HAP-1 (cell line): Measurements from ENCODE around the gene FAM216B.

Experiments used
- DNase-seq, 2 experiments: peaks; one replicate each; pipeline ENCODE4 v3.0.0-alpha.2; 2016 to 2020; ENCODE audit warnings: low spot score in 2 of 2
- H3K27me3 ChIP-seq: fragments of 250-450 bp; sonication (Bioruptor Pico); 2 replicates; pipeline ENCODE4 v1.5.1; 2020; ENCODE audit warnings: low read depth, mild to moderate bottlenecking, moderate library complexity
- H3K36me3 ChIP-seq: fragments of 250-450 bp; sonication (Bioruptor Pico); replicated peaks from 2 replicates; pipeline ENCODE4 v1.5.1; 2020; ENCODE audit warnings: mild to moderate bottlenecking
- H3K4me1 ChIP-seq: fragments of 250-450 bp; sonication (Bioruptor Pico); 2 replicates; pipeline ENCODE4 v1.5.1; 2020; ENCODE audit warnings: mild to moderate bottlenecking
- H3K4me3 ChIP-seq: fragments of 250-450 bp; sonication (Bioruptor Pico); 2 replicates; pipeline ENCODE4 v1.5.1; 2020; ENCODE audit warnings: mild to moderate bottlenecking, moderate library complexity
- H3K9me3 ChIP-seq: fragments of 250-450 bp; sonication (Bioruptor Pico); 2 replicates; pipeline ENCODE4 v1.5.1; 2020; ENCODE audit warnings: mild to moderate bottlenecking, moderate library complexity
- in situ Hi-C: fragments of 300-500 bp; cut with MboI; formaldehyde crosslinking; loops from 3 replicates; pipeline ENCODE4 v1.14.3; 2020; ENCODE audit warnings: low sequenced_read_pairs, inconsistent platforms, mixed read lengths

FAM216B gene

DNA sequence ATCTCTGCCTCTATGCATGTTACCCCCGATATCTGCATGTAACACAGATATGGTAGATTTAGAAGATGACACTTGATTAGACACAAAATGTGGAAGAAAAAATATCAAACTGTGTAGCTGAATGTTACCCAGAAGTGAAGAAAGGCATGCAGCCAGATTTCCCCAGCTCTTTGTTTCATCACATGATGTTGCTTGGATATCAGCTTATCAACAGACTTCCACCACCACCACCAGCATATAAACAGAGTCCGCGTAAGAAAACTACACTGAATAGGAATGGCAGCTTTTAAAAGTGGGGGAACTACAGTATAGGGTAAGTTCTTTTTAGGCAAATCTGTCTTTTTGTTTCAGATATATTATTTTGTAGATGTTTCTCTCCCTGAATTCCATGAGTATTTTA lies at the start of gene FAM216B:
Gene FAM216B, plus strand, starts transcription at position 233 of the 400 bp plus-strand sequence. CDS start 2,484 bp downstream, outside the sequence.
- no peaks in the 10 kb centered on the region for H3K9me3 ChIP-seq
- no peaks in the 10 kb centered on the region for H3K4me1 ChIP-seq
- DNase-seq, result no peak
- no peak within 1 kb of the TSS for H3K4me3 ChIP-seq
- peaks cover 10% of the 10 kb centered on the region; the same call in 1 of the 2 replicates for H3K27me3 ChIP-seq
- in situ Hi-C loops, result no loop called here
- H3K36me3 ChIP-seq, result no peaks in the 10 kb centered on the region

- Histone ChIP-seq H3K36me3 (no peaks in the 10 kb centered on the region), H3K27me3 (peaks cover 8% of the 10 kb centered on the region; the same call in 1 of the 2 replicates), H3K9me3 (no peaks in the 10 kb centered on the region), H3K4me1 (no peaks in the 10 kb centered on the region), H3K4me3 (no peak overlapping the region)
- DNase-seq, result no peak
- in situ Hi-C loops, result no loop called here
Measured at GRCh38 chr13:42732073-42732472, 49.3 kb upstream of the FAM216B start.

- no peak for DNase-seq
- in situ Hi-C loops, result no loop called here
- peaks cover 8% of the 10 kb centered on the region; the same call in 1 of the 2 replicates for H3K27me3 ChIP-seq
- H3K4me3 ChIP-seq, result no peak overlapping the region
- no peaks in the 10 kb centered on the region for H3K36me3 ChIP-seq
- no peaks in the 10 kb centered on the region for H3K4me1 ChIP-seq
- H3K9me3 ChIP-seq, result no peaks in the 10 kb centered on the region
Measured at GRCh38 chr13:42733046-42733445, 48.3 kb upstream of the FAM216B start.

- Histone ChIP-seq H3K4me1 (no peaks in the 10 kb centered on the region), H3K9me3 (no peaks in the 10 kb centered on the region), H3K36me3 (no peaks in the 10 kb centered on the region), H3K4me3 (no peak overlapping the region), H3K27me3 (peaks cover 3% of the 10 kb centered on the region; the same call in 1 of the 2 replicates)
- in situ Hi-C loops, result no loop called here
- DNase-seq, result no peak
Measured at GRCh38 chr13:42735010-42735409, 46.4 kb upstream of the FAM216B start.

- Histone ChIP-seq H3K4me3 (no peak overlapping the region), H3K9me3 (no peaks in the 10 kb centered on the region), H3K36me3 (no peaks in the 10 kb centered on the region), H3K4me1 (no peaks in the 10 kb centered on the region), H3K27me3 (no peaks in the 10 kb centered on the region)
- in situ Hi-C loops, result no loop called here
- peak in 1 of 2 experiments; percentile 12 for DNase-seq
Measured at GRCh38 chr13:42740753-42741152, 40.6 kb upstream of the FAM216B start.

GRCh38 chr13:42741914-42742313 lies 39.5 kb upstream of the FAM216B start:
- no peak for DNase-seq
- H3K36me3 ChIP-seq, result no peaks in the 10 kb centered on the region
- H3K9me3 ChIP-seq, result no peaks in the 10 kb centered on the region
- H3K27me3 ChIP-seq, result no peaks in the 10 kb centered on the region
- no peak overlapping the region for H3K4me3 ChIP-seq
- no peaks in the 10 kb centered on the region for H3K4me1 ChIP-seq
- in situ Hi-C loops, result no loop called here

DNA sequence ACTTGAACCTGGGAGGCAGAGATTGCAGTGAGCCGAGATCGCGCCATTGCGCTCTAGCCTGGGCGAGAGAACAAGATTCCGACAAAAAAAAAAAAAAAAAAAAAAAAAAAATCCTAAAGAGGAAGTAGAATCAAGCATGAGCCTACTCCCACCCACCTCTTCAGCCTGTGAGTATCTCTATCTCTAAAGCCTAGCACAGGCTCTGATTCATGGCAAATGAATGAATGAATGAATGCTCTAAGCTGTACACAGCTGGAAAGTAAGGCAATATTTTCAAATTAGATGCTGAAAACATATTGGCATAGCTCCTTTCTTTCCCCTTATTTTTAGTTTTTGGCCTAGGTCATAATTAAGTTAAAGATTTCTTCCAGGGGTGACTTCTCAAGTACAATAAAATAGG lies 35.7 kb upstream of the FAM216B start:
- Histone ChIP-seq H3K4me3 (no peak overlapping the region), H3K27me3 (no peaks in the 10 kb centered on the region), H3K36me3 (no peaks in the 10 kb centered on the region), H3K4me1 (no peaks in the 10 kb centered on the region), H3K9me3 (no peaks in the 10 kb centered on the region)
- in situ Hi-C loops, result no loop called here
- DNase-seq, result no peak

- Histone ChIP-seq H3K4me3 (no peak overlapping the region), H3K4me1 (no peaks in the 10 kb centered on the region), H3K27me3 (no peaks in the 10 kb centered on the region), H3K36me3 (no peaks in the 10 kb centered on the region), H3K9me3 (no peaks in the 10 kb centered on the region)
- DNase-seq, result no peak
- in situ Hi-C loops, result no loop called here
Measured at GRCh38 chr13:42746866-42747265, 34.5 kb upstream of the FAM216B start.

DNA sequence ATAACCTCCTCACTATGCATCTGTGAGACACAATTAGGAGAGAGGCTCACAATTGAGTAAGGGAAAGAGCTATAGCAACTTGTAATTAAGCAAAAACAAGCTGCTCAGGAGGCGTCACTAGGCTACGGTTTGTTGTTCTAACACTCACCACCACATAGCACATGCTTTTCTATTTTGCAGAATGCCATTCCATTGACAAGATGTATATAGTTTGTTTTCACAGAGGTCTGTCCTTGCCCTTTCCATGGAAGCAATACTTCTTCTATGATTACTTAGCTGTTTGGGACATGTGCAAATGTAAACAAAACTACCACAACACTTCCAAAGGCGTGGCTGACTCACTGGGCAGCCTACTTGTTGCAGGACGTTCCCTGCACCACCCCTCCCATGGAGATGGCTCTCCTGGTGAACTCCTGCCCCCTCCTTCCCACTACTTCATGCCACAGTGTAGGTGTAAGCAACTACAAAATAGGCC lies 33.9 kb upstream of the FAM216B start:
- no peak for DNase-seq
- no peaks in the 10 kb centered on the region for H3K4me1 ChIP-seq
- in situ Hi-C loops, result no loop called here
- no peak overlapping the region for H3K4me3 ChIP-seq
- no peaks in the 10 kb centered on the region for H3K36me3 ChIP-seq
- no peaks in the 10 kb centered on the region for H3K9me3 ChIP-seq
- no peaks in the 10 kb centered on the region for H3K27me3 ChIP-seq

GRCh38 chr13:42750794-42751193 lies 30.6 kb upstream of the FAM216B start:
- in situ Hi-C loops, result no loop called here
- DNase-seq, result no peak
- no peaks in the 10 kb centered on the region for H3K36me3 ChIP-seq
- no peaks in the 10 kb centered on the region for H3K4me1 ChIP-seq
- no peaks in the 10 kb centered on the region for H3K27me3 ChIP-seq
- no peaks in the 10 kb centered on the region for H3K9me3 ChIP-seq
- H3K4me3 ChIP-seq, result no peak overlapping the region

- no peaks in the 10 kb centered on the region for H3K27me3 ChIP-seq
- H3K4me3 ChIP-seq, result no peak overlapping the region
- H3K9me3 ChIP-seq, result no peaks in the 10 kb centered on the region
- H3K36me3 ChIP-seq, result no peaks in the 10 kb centered on the region
- DNase-seq, result no peak
- in situ Hi-C loops, result no loop called here
- no peaks in the 10 kb centered on the region for H3K4me1 ChIP-seq
Measured at GRCh38 chr13:42751693-42752092, 29.7 kb upstream of the FAM216B start.

- H3K4me1 ChIP-seq, result no peaks in the 10 kb centered on the region
- no peaks in the 10 kb centered on the region for H3K9me3 ChIP-seq
- H3K36me3 ChIP-seq, result no peaks in the 10 kb centered on the region
- DNase-seq, result no peak
- H3K27me3 ChIP-seq, result no peaks in the 10 kb centered on the region
- in situ Hi-C loops, result no loop called here
- no peak overlapping the region for H3K4me3 ChIP-seq
Measured at GRCh38 chr13:42752731-42753130, 28.7 kb upstream of the FAM216B start.

DNA sequence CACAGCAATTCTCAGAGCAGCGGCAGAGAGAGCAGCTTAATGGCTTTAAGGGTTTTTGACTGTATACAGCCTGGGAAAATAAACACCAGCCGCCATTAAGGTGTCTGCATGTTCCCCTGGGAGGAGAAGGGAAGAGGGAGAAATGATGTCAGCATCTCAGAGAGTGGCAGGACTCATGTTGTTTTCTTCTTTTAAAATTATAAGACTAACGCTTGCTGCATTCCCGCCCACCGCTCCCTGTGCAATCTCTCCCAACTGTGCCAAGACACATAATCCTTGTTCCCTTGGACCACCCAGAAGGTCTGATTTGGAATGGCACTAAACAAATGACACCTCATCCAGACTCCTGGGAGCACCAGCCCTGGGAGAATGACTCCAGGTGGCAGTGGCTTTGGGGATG lies 27.7 kb upstream of the FAM216B start:
- no peaks in the 10 kb centered on the region for H3K36me3 ChIP-seq
- no peaks in the 10 kb centered on the region for H3K27me3 ChIP-seq
- H3K4me3 ChIP-seq, result no peak overlapping the region
- DNase-seq, result no peak
- H3K4me1 ChIP-seq, result no peaks in the 10 kb centered on the region
- H3K9me3 ChIP-seq, result no peaks in the 10 kb centered on the region
- in situ Hi-C loops, result no loop called here

DNA sequence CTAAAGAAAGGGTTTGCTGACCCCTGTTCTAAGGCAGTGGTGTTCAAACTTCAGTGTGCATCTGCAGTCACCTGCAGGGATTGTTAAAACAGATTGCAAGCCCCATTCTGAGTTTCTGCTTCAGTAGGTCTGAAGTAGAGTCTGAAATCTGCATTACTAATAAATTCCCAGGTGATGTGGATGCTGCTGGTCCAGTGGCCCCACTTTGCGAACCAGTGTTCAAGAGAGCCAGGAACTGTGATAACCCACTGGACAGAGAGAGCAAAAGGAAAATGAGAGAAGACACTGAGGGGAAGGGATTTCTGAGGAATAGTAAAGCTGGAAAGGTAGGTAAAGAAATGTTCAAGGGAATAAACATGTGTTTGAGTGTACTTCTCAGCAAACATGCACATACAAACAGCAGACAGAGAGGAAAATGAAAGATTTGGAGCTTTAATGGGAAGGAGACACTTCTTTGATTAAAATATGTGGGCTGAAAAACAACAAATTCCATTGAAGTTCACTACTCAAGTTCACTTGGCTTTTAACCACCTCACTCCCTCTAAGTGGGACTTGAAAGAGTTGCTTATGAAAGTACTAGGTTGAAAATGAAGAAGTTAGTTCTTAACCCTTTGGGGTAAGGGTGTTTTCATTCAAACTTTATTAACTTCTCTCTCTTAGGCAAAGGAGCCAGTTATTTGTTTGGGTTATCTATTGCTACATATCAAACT lies 26.4 kb upstream of the FAM216B start:
- Histone ChIP-seq H3K36me3 (no peaks in the 10 kb centered on the region), H3K27me3 (no peaks in the 10 kb centered on the region), H3K4me1 (no peaks in the 10 kb centered on the region), H3K9me3 (no peaks in the 10 kb centered on the region), H3K4me3 (no peak overlapping the region)
- in situ Hi-C loops, result no loop called here
- DNase-seq, result no peak
